Fibroblast of peridontal ligament (primary cell): ENCODE measurements around the gene FAM131C.

Source experiments
- DNase-seq: peaks from one replicate; pipeline ENCODE4 v3.0.0-alpha.2; 2010; ENCODE audit errors: extremely low read depth

The FAM131C gene

GRCh38 chr1:16101623-16102022, 28.2 kb upstream of the FAM131C start:
- no peak for DNase-seq

GRCh38 chr1:16099412-16099811, 26.0 kb upstream of the FAM131C start:
- DNase-seq = no peak

GRCh38 chr1:16095447-16095846, 22.0 kb upstream of the FAM131C start:
- no peak for DNase-seq

- DNase-seq = no peak
Measured at GRCh38 chr1:16094453-16095158, 21.2 kb upstream of the FAM131C start.

GRCh38 chr1:16093611-16094010, 20.2 kb upstream of the FAM131C start:
- no peak for DNase-seq

GRCh38 chr1:16092923-16093511, 19.6 kb upstream of the FAM131C start:
- DNase-seq = no peak

GRCh38 chr1:16092097-16092922, 18.9 kb upstream of the FAM131C start:
- DNase-seq = no peak

GRCh38 chr1:16091296-16091695, 17.8 kb upstream of the FAM131C start:
- DNase-seq = no peak

GRCh38 chr1:16090076-16090826, 16.8 kb upstream of the FAM131C start:
- DNase-seq = no peak

- no peak for DNase-seq
Measured at GRCh38 chr1:16088996-16089395, 15.5 kb upstream of the FAM131C start.

GRCh38 chr1:16088351-16088911, 15.0 kb upstream of the FAM131C start:
- DNase-seq = no peak

- DNase-seq = no peak
Measured at GRCh38 chr1:16087733-16088132, 14.3 kb upstream of the FAM131C start.

GRCh38 chr1:16085522-16085921, 12.1 kb upstream of the FAM131C start:
- no peak for DNase-seq

- DNase-seq = no peak
Measured at GRCh38 chr1:16083486-16083885, 10.0 kb upstream of the FAM131C start.

- DNase-seq = peak; percentile 60
Measured at GRCh38 chr1:16082283-16083038, 9.0 kb upstream of the FAM131C start.

GRCh38 chr1:16081636-16082035, 8.2 kb upstream of the FAM131C start:
- DNase-seq = no peak

GRCh38 chr1:16080422-16081150, 7.1 kb upstream of the FAM131C start:
- no peak for DNase-seq

- DNase-seq = peak; percentile 69
Measured at GRCh38 chr1:16078925-16079656, 5.6 kb upstream of the FAM131C start.

- peak; percentile 16 for DNase-seq
Measured at GRCh38 chr1:16077406-16078245, 4.2 kb upstream of the FAM131C start.
